Measurements from ENCODE around the gene SOX3. TPM values are rescaled to one million over a fixed set of nuclear protein-coding genes. Genes with fewer than 3 reads are reported as not detected.

Gene SOX3
- total and polyA plus RNA-seq, 2 of the 8 experiments (the other 6 are each of a cell fraction or from before 2014, with no cell fraction given): 10.4 to 41.0 TPM

DNA sequence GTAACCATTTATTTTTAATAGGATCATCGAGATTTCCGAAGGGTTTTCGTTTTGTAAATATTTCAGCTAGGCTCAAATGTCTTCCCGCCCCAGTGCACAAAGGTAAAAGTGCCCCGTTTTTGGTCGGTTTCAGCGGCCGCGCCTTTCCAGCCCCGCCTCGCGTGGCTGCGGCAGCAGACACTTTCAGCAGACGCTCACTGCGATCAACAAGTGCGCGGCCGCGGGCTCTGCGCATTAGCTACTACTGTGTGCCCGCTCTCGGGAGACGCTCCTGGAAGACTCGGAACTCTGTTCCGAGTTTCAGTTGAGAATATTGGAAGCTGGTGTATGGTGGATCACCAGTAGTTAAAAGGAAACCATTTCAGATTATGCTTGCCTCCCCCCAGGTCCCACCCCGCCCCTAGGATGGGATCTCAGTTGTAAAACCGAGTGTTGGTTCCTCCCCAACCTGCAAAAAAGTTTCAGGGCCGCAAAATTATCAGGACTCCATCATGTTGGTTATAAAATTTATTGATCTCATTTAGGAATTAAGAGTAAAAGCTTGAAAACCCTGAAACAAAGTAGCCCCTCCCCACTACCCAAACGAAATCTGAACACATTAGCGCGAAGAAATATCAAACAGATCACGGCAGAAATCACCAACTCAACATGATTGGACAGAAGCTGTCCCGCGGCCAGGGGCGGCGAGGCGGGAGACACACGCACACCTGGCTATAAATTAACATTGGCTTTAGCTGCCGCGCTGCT, 2.2 kb downstream of the SOX3 start (continued):
- TF ChIP-seq CHD7 (IDR thresholded peaks at IDR 0.05; ENCODE audit: insufficient replicate concordance, low read length): no peak
- TF ChIP-seq RNF2 (IDR thresholded peaks at IDR 0.05; ENCODE audit: borderline replicate concordance, low read depth, low read length, missing control alignments, poor library complexity, severe bottlenecking): peak; percentile 39
- TF ChIP-seq GABPA (IDR thresholded peaks at IDR 0.05; ENCODE audit: borderline replicate concordance, insufficient read depth, low read length): no peak
- TF ChIP-seq SP4 (IDR thresholded peaks at IDR 0.05; ENCODE audit: low read length): no peak
- TF ChIP-seq EZH2 (IDR thresholded peaks at IDR 0.05; ENCODE audit: low read depth, low read length, severe bottlenecking): peak; percentile 37
- TF ChIP-seq POLR2A (IDR thresholded peaks at IDR 0.05; ENCODE audit: control extremely low read depth in 1 of 2, low read depth in 2 of 2, low read length in 2 of 2): no peak
